GM21529 (cell line): ENCODE data around the gene ARF1.

Source experiments
- ATAC-seq: cut with Tn5 transposase; IDR thresholded peaks from one replicate; pipeline ENCODE4 v1.9.1; 2021; ENCODE audit not compliant: unreplicated experiment

ARF1 gene

DNA sequence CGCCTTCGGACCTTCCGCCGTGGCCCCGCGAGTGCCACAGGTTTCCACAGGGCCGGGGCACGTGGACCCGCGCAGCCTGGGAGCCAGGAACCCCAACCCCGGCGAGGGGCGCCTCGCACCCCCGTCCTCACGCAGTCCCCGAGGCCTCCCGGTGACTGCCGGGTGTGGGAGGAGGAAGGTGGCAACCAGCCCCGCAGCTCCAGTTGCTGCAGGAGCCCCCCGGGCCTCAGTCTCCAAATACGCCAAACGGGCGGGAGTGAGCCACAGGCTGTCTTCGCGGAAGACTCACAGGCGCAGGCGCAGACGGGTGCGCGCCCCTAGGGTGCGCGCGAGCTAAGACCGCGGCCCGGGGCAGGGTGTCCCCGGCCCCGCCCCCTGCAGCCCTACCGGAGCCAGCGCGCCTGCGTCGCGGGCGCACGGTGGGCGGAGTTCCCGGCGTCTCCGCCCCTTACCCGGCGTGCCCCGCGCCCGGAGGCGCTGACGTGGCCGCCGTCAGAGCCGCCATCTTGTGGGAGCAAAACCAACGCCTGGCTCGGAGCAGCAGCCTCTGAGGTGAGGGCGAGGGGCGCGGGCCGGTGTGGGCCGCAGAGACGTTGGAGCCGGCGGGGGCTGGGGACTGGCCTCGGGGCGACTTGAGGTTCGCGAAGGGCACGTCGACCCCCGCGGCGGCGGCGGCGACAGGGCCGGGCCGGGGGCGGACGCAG, at the start of gene ARF1:
ARF1 (plus strand) TSS at position 495 of the 704 bp plus-strand sequence. CDS start 14,407 bp downstream, outside the sequence.
- peak; percentile 70 for ATAC-seq

DNA sequence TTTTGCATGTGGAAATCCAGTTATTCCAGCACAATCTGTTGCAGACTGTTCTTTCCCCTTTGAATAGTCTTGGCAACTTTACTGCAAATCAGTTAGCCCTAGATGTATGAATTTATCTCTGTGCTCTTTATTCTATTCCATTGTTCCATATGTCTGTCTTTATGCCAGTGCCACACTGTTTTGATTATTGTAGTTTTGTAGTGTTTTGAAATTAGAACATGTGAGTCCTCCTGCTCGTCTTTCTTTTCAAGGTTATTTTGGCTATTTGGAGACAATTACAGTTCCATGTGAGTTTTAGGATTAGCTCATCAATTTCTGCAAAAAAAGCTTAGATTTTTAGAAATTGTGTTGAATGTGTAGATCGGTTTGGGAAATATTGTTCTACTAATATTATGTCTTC, 49.1 kb upstream of the ARF1 start:
- no peak for ATAC-seq

DNA sequence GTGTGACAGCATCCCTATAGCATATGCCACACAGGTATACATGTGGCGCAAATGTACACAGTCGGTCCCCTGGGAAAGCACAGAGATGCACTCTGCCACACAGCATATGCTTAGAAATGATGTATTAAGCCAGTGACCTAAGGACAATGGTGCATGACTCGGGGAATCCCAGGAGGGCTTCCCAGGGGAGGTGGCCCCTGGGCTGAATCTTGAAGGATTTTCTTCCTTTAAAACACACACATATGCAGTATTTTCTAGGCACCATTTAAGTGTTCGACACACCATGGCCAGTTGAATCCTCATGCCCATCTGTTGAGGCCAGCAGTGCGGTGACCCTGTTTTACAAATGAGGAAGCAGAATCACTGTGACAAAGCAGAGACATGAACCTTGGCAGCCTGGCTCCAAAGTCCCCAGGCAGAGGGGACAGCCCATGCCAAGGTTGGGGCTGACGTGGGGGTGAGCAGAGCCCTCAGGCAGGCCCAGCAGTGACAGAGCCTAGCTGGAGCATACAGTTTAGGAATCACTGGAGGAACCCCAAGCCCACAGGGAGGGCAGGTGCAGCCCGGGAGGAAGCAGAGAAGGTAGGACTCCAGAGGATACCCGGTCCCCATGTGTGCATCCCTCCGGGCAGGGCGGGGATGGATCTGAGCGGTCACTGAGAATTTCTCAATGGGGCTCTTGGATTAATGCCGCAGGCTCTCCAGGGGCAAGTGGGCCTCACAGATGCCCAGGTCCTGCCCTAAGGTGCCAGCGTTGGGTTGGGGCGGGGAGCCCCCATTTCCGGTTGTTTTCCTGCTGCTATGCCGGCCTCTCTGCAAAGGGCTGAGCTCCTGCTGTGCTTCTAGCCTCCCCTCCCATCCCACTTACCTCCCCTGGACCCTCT, 47.3 kb upstream of the ARF1 start:
- no peak for ATAC-seq

GRCh38 chr1:228035844-228036243, 46.7 kb upstream of the ARF1 start:
- ATAC-seq, result no peak

GRCh38 chr1:228036701-228037231, 45.7 kb upstream of the ARF1 start:
- ATAC-seq, result no peak

GRCh38 chr1:228037401-228038386, 44.8 kb upstream of the ARF1 start:
- ATAC-seq, result peak; percentile 90

DNA sequence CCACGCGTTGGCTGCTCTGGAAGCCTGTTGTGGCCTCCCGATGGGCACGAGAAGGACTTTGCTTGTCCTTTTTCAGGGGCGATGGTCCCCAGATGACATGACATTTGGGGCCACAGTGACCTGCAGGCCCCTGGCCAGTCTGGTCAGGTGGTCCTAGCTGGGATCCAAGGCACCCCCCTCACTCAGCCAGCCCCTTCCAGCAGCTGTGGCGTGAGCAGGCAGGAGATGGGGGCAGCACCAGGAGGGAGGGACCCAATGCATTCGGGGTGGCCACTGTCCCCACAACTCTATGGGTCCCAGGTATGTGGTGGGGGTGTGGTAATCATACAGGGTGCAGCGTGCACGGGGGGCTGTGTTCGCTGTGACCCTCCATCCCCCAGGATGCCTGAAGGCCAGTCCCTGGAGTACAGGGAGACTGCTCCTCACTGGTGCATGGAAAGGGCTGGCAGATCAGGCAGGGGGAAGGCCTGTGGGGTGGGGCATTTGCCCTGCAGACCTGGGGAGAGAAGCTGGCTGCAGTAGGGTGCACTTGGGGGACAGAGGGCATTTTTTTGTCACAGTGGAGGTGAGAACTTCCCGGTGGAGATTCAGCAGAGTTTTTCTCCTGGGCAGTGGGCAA, 44.0 kb upstream of the ARF1 start:
- no peak for ATAC-seq

- no peak for ATAC-seq
These were observed 43.3 kb upstream of the ARF1 start for GRCh38 chr1:228039006-228039903.

- ATAC-seq, result no peak
These were observed 42.5 kb upstream of the ARF1 start for GRCh38 chr1:228039986-228040385.

DNA sequence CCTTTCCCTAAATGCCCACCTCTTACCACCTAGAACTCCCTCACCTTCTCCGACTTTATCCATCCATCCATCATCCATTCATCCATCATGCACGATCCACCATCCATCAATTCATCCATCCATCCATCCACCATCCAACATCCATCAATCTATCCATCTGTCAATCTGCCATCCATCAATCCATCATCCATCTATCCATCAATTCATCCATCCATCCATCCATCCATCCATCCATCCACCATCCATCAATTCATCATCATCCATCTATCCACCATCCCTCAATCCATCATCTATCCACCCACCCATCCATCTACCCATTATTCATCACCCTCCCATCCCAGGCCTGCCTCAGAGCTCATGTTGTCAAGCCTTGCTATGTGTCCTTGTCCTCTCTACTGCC, 41.2 kb upstream of the ARF1 start:
- no peak for ATAC-seq

DNA sequence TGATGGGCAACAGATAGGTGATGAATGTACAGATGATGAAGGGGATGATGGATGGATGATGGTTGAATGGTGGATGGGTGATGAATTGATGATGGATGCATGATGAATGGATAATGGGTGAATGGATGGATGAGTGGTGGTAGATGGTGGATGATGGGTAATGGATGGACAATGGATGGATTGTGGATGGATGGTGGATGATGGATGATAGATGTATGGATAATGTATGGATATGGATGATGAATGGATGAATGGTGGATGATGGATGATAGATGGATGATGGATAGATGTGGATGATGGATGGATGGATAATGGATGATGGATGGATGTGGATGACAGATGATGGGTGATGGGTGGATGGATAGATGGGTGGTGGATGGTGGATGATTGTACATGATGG, 40.0 kb upstream of the ARF1 start:
- no peak for ATAC-seq

- no peak for ATAC-seq
These were observed 39.1 kb upstream of the ARF1 start for GRCh38 chr1:228043281-228043848.

DNA sequence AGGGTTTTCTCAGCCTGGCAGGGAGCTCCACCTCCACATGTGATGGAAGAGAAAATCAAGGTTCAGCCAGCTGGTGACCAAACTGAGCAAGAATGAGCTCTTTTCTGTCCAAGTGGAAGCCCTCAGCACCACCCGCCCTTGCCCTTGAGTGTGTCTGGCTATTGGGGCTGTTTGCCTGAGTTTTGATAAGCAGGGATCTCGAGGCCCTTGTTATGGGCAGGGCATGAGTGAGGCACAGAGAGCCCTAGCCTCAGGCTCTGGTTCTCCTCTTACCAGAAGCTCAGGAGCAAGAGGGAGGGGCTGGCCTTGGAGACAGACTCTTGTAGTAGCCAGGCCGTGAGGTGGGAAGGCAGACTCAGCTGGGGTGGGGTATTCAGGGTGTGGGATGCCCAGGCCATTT, 37.5 kb upstream of the ARF1 start:
- no peak for ATAC-seq

- no peak for ATAC-seq
These were observed 37.1 kb upstream of the ARF1 start for GRCh38 chr1:228045405-228045804.

- no peak for ATAC-seq
These were observed 36.6 kb upstream of the ARF1 start for GRCh38 chr1:228045871-228046270.

GRCh38 chr1:228046421-228047182, 35.9 kb upstream of the ARF1 start:
- ATAC-seq, result no peak

- ATAC-seq, result no peak
These were observed 35.4 kb upstream of the ARF1 start for GRCh38 chr1:228047183-228047466.

DNA sequence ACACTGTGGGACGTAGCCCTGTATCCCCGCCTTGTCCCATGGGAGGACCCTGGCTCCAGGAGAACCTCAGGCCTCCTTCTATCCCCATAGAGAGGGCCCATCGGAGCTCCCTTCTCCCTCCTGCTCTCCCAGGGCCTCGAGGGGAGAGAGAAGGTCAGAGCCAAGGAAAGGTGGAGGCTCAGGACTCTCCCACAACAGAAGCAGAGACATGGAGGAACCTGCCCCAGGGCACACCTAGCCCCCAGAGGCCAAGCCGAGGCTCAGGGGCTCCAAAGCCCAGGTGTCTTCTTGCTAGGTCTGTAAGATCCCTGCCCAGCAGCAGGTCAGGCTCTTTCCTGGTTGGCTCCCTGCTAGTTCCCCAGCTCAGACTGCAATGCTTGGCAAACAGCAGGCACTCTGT, 34.4 kb upstream of the ARF1 start:
- ATAC-seq, result no peak
